HG03060 (cell line): ENCODE measurements around the gene TMPRSS5.
"Not testable (repeated sequence)": the region's sequence is repeated elsewhere in the genome, so short reads cannot be mapped to it uniquely, and the experiment has no call there.

ENCODE experiments used
- ATAC-seq: cut with Tn5 transposase; IDR thresholded peaks from one replicate; pipeline ENCODE4 v1.9.1; 2021; ENCODE audit warnings: low read depth, moderate number of reproducible peaks; ENCODE audit not compliant: unreplicated experiment

Gene TMPRSS5

GRCh38 chr11:113705871-113706655 lies at the start of gene TMPRSS5:
TSS of gene TMPRSS5 (minus strand) at chr11:113706308. CDS start at chr11:113706224, 84 bp downstream.
- no peak for ATAC-seq

- no peak for ATAC-seq
Observed at GRCh38 chr11:113752932-113753331, 46.8 kb upstream of the TMPRSS5 start.

GRCh38 chr11:113736323-113736722 lies 30.2 kb upstream of the TMPRSS5 start:
- no peak for ATAC-seq

- ATAC-seq = no peak
Observed at GRCh38 chr11:113732092-113732491, 26.0 kb upstream of the TMPRSS5 start.

- ATAC-seq = no peak
Observed at GRCh38 chr11:113730887-113731726, 25.0 kb upstream of the TMPRSS5 start.

GRCh38 chr11:113729456-113729855 lies 23.3 kb upstream of the TMPRSS5 start:
- ATAC-seq = no peak

GRCh38 chr11:113728814-113729213 lies 22.7 kb upstream of the TMPRSS5 start:
- no peak for ATAC-seq

- ATAC-seq = no peak
Observed at GRCh38 chr11:113725913-113726312, 19.8 kb upstream of the TMPRSS5 start.

- ATAC-seq = no peak
Observed at GRCh38 chr11:113725407-113725806, 19.3 kb upstream of the TMPRSS5 start.

GRCh38 chr11:113724778-113725177 lies 18.7 kb upstream of the TMPRSS5 start:
- no peak for ATAC-seq

GRCh38 chr11:113723787-113724186 lies 17.7 kb upstream of the TMPRSS5 start:
- no peak for ATAC-seq

GRCh38 chr11:113722934-113723333 lies 16.8 kb upstream of the TMPRSS5 start:
- ATAC-seq = no peak

GRCh38 chr11:113722221-113722620 lies 16.1 kb upstream of the TMPRSS5 start:
- ATAC-seq = no peak

- no peak for ATAC-seq
Observed at GRCh38 chr11:113721462-113722066, 15.5 kb upstream of the TMPRSS5 start.

GRCh38 chr11:113720478-113720877 lies 14.4 kb upstream of the TMPRSS5 start:
- not testable (repeated sequence) for ATAC-seq

GRCh38 chr11:113715882-113716625 lies 9.9 kb upstream of the TMPRSS5 start:
- no peak for ATAC-seq

GRCh38 chr11:113715273-113715672 lies 9.2 kb upstream of the TMPRSS5 start:
- no peak for ATAC-seq

GRCh38 chr11:113710989-113711388 lies 4.9 kb upstream of the TMPRSS5 start:
- no peak for ATAC-seq

- not testable (repeated sequence) for ATAC-seq
Observed at GRCh38 chr11:113703551-113703950, 2.6 kb downstream of the TMPRSS5 start.

GRCh38 chr11:113701491-113701890 lies 4.6 kb downstream of the TMPRSS5 start:
- no peak for ATAC-seq
